ENCODE results near the gene GIGYF2.

DNA sequence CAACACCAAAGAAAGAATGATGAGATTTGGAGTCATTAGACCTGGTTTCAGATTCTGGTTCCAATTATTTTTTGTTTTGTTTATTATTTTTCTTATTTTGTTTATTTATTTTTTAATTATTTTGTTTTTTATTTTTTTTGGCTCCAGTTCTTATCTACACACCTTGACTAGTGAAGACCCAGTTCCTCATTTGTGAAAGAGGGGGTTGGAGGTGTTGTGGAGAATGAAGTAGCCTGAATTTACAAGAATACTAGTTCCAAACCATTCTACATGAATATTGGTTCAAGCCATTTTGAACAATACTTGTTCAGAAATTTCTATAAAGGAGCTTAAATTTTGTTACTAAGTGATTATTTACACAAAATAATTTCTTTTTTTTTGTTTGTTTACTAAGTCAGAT is 86.1 kb downstream of the GIGYF2 start:
- TF ChIP-seq, protein P1, sequence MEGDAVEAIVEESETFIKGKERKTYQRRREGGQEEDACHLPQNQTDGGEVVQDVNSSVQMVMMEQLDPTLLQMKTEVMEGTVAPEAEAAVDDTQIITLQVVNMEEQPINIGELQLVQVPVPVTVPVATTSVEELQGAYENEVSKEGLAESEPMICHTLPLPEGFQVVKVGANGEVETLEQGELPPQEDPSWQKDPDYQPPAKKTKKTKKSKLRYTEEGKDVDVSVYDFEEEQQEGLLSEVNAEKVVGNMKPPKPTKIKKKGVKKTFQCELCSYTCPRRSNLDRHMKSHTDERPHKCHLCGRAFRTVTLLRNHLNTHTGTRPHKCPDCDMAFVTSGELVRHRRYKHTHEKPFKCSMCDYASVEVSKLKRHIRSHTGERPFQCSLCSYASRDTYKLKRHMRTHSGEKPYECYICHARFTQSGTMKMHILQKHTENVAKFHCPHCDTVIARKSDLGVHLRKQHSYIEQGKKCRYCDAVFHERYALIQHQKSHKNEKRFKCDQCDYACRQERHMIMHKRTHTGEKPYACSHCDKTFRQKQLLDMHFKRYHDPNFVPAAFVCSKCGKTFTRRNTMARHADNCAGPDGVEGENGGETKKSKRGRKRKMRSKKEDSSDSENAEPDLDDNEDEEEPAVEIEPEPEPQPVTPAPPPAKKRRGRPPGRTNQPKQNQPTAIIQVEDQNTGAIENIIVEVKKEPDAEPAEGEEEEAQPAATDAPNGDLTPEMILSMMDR (conservative IDR thresholded peaks at IDR 0.05; ENCODE audit: low read length) = no peak
- TF ChIP-seq EZH2phosphoT487 (IDR thresholded peaks at IDR 0.05; ENCODE audit: borderline replicate concordance, low read depth, low read length) = no peak
